Mucosa of descending colon (tissue), 3 donors: ENCODE measurements around the gene LIFR. TPM values are rescaled to one million over a fixed set of nuclear protein-coding genes. Genes with fewer than 3 reads are reported as not detected.

Experiments used
- ATAC-seq: fragments of 200-7000 bp; cut with Tn5 transposase; one replicate; pipeline ENCODE4 v1.9.1; 2020; ENCODE audit warnings: mild to moderate bottlenecking, moderate library complexity
- DNase-seq, 3 donors: peaks; one replicate each; pipeline ENCODE4 v3.0.0-alpha.2; 2020
- H3K36me3 ChIP-seq: fragments of 200-600 bp; one replicate; pipeline ENCODE4 v1.8.0; 2021; ENCODE audit warnings: low read depth, mild to moderate bottlenecking
- H3K4me1 ChIP-seq: fragments of 200-600 bp; one replicate; pipeline ENCODE4 v1.8.0; 2021; ENCODE audit warnings: low read depth, mild to moderate bottlenecking
- H3K4me3 ChIP-seq: fragments of 200-600 bp; one replicate; pipeline ENCODE4 v1.8.0; 2021; ENCODE audit warnings: mild to moderate bottlenecking
- H3K9me3 ChIP-seq: fragments of 200-600 bp; one replicate; pipeline ENCODE4 v1.8.0; 2021; ENCODE audit warnings: mild to moderate bottlenecking
- intact Hi-C, 2 donors: fragments of 100-400 bp; cut with DNase I in 1 of 2; cut with micrococcal nuclease in 1 of 2; formaldehyde crosslinking; loops; one replicate each; pipeline versions ENCODE4 v1.11.0 to v1.11.1; 2022; cut with DNase I, micrococcal nuclease
- total RNA-seq, 3 donors: library from RNA; stranded (reverse); fragmentation: NEBNext Ultra II Directional in 2 of 3; extraction: Animal tissue kit (Norgen Biotek cat#: 25700) in 2 of 3; gene quantifications; one replicate each; pipeline versions ENCODE4 v1.2.1 to v1.2.4, GENCODE V29; 2021 to 2023
- TF ChIP-seq, protein P1 (sequence below): fragments of 200-600 bp; IDR thresholded peaks from one replicate; pipeline ENCODE4 v1.8.0; 2022; ENCODE audit warnings: antibody characterized with exemption, mild to moderate bottlenecking
- donor health status: DM: no; HTN: no; CAD: no; lungs with moderate emphysema.
- donor health status: DM: no; HTN: no; CAD: no.
- donor health status: DM: no; HTN: yes; CAD: no.

LIFR gene
- total RNA-seq, 3 donors from 2014 or later, result 9.5 to 28.9 (median 13.1) TPM

GRCh38 chr5:38448568-38449350, 107.7 kb downstream of the LIFR start:
- no peaks in the 10 kb centered on the region for H3K9me3 ChIP-seq
- TF ChIP-seq, protein P1, sequence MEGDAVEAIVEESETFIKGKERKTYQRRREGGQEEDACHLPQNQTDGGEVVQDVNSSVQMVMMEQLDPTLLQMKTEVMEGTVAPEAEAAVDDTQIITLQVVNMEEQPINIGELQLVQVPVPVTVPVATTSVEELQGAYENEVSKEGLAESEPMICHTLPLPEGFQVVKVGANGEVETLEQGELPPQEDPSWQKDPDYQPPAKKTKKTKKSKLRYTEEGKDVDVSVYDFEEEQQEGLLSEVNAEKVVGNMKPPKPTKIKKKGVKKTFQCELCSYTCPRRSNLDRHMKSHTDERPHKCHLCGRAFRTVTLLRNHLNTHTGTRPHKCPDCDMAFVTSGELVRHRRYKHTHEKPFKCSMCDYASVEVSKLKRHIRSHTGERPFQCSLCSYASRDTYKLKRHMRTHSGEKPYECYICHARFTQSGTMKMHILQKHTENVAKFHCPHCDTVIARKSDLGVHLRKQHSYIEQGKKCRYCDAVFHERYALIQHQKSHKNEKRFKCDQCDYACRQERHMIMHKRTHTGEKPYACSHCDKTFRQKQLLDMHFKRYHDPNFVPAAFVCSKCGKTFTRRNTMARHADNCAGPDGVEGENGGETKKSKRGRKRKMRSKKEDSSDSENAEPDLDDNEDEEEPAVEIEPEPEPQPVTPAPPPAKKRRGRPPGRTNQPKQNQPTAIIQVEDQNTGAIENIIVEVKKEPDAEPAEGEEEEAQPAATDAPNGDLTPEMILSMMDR, result no peak
- no peak overlapping the region for H3K4me3 ChIP-seq
- H3K36me3 ChIP-seq, result no peaks in the 10 kb centered on the region
- DNase-seq (no peak), ATAC-seq (no peak)
- intact Hi-C loops, result loop anchor here in 1 of 2 donors (10.0 kb wide), 1 partner anchor 356 kb away; no protein-coding TSS in a partner anchor
- no peaks in the 10 kb centered on the region for H3K4me1 ChIP-seq

DNA sequence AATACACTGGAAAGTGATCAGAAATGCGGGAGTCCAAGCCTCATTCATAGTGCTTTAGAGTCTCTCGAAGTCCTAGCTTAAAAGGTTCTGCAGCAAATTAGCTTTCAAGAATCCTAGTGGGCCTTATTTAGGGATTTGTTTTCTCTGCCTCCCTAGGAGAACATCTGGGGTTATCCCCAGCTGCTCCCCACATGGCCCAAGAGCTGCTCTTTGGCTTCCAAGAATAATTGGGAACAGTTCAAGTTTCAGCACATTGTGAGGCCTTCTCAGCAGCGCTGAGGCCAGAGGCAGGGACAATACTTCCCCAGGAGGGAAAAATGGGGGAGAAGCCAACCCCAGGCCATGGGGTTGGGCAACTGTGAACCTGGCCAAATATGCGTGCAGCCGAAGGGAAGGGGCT, 108.7 kb downstream of the LIFR start:
- DNase-seq (no peak), ATAC-seq (no peak)
- Histone ChIP-seq H3K4me1 (no peaks in the 10 kb centered on the region), H3K9me3 (no peaks in the 10 kb centered on the region), H3K36me3 (no peaks in the 10 kb centered on the region), H3K4me3 (no peak overlapping the region)
- TF ChIP-seq, protein P1, result no peak
- intact Hi-C loops, result loop anchor here in 1 of 2 donors (10.0 kb wide), 1 partner anchor 357 kb away; no protein-coding TSS in a partner anchor

DNA sequence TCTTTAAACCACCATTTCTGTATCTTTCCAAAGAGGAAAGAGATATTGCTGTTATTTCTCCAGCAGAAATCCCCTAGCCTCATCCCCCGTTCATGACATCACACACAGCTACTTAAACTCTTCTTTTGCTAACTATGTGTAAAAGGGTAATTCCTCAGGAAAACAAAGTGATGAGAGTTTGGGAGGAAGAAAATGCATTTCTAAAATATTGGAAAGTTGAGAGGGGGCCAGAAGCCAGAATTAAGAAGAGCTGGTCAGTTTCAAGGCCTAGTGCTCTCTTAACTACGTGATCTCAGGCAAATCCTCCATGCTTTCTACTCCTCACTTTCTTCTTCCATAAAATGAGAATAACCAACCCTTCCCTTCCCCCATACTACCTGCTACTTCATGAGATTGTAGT, 109.4 kb downstream of the LIFR start:
- H3K9me3 ChIP-seq, result no peaks in the 10 kb centered on the region
- intact Hi-C loops, result loop anchor here in 1 of 2 donors (10.0 kb wide), 1 partner anchor 358 kb away; no protein-coding TSS in a partner anchor
- no peak for DNase-seq

GRCh38 chr5:38446029-38446522, 110.4 kb downstream of the LIFR start:
- no peak for ATAC-seq
- H3K4me3 ChIP-seq, result no peak overlapping the region
- intact Hi-C loops, result loop anchor here in 1 of 2 donors (10.0 kb wide), 1 partner anchor 359 kb away; no protein-coding TSS in a partner anchor
- TF ChIP-seq, protein P1, result no peak
- no peaks in the 10 kb centered on the region for H3K4me1 ChIP-seq
- no peaks in the 10 kb centered on the region for H3K36me3 ChIP-seq
- no peak for DNase-seq
- no peaks in the 10 kb centered on the region for H3K9me3 ChIP-seq

More for the DNA sequence above, 109.4 kb downstream of the LIFR start:
- ATAC-seq, result no peak
- H3K4me3 ChIP-seq, result no peak overlapping the region
- H3K36me3 ChIP-seq, result no peaks in the 10 kb centered on the region
- TF ChIP-seq, protein P1, result no peak
- no peaks in the 10 kb centered on the region for H3K4me1 ChIP-seq

DNA sequence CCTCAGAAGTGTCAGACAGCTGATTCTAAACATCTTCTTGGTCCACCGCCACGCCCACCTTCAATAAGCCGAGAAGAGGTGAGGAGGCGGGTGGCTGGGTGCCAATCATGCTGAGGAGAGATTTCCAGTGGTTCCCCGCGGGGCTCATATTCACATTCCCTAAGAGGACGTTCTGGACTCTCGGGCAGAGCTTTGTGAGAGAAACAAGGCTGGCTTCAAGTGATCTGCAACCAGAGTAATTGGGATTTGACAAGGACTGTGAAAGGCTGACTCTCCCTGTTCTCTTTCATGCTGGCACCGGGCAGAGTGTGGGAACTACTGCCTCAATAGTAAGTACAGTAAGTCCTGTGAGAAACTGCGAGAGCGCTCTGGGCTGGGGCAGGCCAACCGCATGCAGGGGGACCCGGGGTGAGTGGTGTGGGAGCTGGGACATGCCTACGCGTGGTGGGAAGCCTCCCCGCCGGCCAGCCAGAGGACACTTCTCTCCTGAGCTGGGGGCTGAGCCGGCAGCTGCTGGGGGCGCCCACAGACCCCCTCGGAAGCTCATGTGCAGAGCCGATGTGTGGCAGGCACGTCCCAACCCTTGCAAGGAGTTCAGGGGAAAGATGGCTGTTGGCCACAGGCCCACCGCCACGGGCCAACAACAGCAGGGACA, 110.9 kb downstream of the LIFR start:
- H3K36me3 ChIP-seq, result no peaks in the 10 kb centered on the region
- H3K9me3 ChIP-seq, result no peaks in the 10 kb centered on the region
- no peak overlapping the region for H3K4me3 ChIP-seq
- TF ChIP-seq, protein P1, result no peak
- no peaks in the 10 kb centered on the region for H3K4me1 ChIP-seq
- ATAC-seq, result no peak
- intact Hi-C loops, result loop anchor here in 1 of 2 donors (10.0 kb wide), 1 partner anchor 359 kb away; no protein-coding TSS in a partner anchor
- no peak for DNase-seq
